ENCODE results near the gene ANKRD29. TPM values are rescaled to one million over a fixed set of nuclear protein-coding genes. Genes with fewer than 3 reads are reported as not detected.

The ANKRD29 gene
- total RNA-seq, 1 donor from 2014 or later, result 72.0 TPM

GRCh38 chr18:23586249-23587196 lies 76.2 kb downstream of the ANKRD29 start, which contains the start of gene NPC1:
Gene NPC1 (minus strand): TSS chr18:23586506. CDS start chr18:23586343, 163 bp downstream.
- Histone ChIP-seq H3K4me1 (peaks cover 29% of the 10 kb centered on the region), H3K36me3 (no peaks in the 10 kb centered on the region), H3K4me3 (peak within 1 kb of the TSS; percentile 95), H3K27me3 (no peaks in the 10 kb centered on the region), H3K9me3 (no peaks in the 10 kb centered on the region), H3K27ac (peak within 1 kb of the TSS; percentile 100)
- intact Hi-C loops (cut with DNase I), result no loop called here
- ATAC-seq, result peak; percentile 95
- DNase-seq, result peak; percentile 97
- peak; percentile 95 for TF ChIP-seq CTCF (IDR thresholded peaks at IDR 0.05)

GRCh38 chr18:23585897-23586248 lies 76.8 kb downstream of the ANKRD29 start:
- DNase-seq (no peak), ATAC-seq (no peak)
- Histone ChIP-seq H3K27ac (peak overlapping the region; percentile 100), H3K4me1 (peaks cover 29% of the 10 kb centered on the region), H3K36me3 (no peaks in the 10 kb centered on the region), H3K4me3 (peak overlapping the region; percentile 95), H3K27me3 (no peaks in the 10 kb centered on the region), H3K9me3 (no peaks in the 10 kb centered on the region)
- no peak for TF ChIP-seq CTCF (IDR thresholded peaks at IDR 0.05)
- intact Hi-C loops (cut with DNase I), result no loop called here

GRCh38 chr18:23585007-23585871 lies 77.5 kb downstream of the ANKRD29 start:
- intact Hi-C loops (cut with DNase I), result no loop called here
- Histone ChIP-seq H3K27ac (peak overlapping the region; percentile 100), H3K36me3 (no peaks in the 10 kb centered on the region), H3K9me3 (no peaks in the 10 kb centered on the region), H3K27me3 (no peaks in the 10 kb centered on the region), H3K4me1 (peaks cover 34% of the 10 kb centered on the region), H3K4me3 (peak overlapping the region; percentile 95)
- ATAC-seq (no peak), DNase-seq (no peak)
- TF ChIP-seq CTCF (IDR thresholded peaks at IDR 0.05), result no peak

GRCh38 chr18:23584019-23584983 lies 78.4 kb downstream of the ANKRD29 start:
- no peaks in the 10 kb centered on the region for H3K36me3 ChIP-seq
- H3K9me3 ChIP-seq, result no peaks in the 10 kb centered on the region
- TF ChIP-seq CTCF (IDR thresholded peaks at IDR 0.05), result no peak
- no peaks in the 10 kb centered on the region for H3K27me3 ChIP-seq
- intact Hi-C loops (cut with DNase I), result loop anchor here (5.0 kb wide), 1 partner anchor 62 kb away; no protein-coding TSS in a partner anchor
- H3K27ac ChIP-seq, result peak overlapping the region; percentile 100
- peaks cover 42% of the 10 kb centered on the region for H3K4me1 ChIP-seq
- peak overlapping the region; percentile 95 for H3K4me3 ChIP-seq
- DNase-seq (no peak), ATAC-seq (no peak)

All from upper lobe of right lung (tissue), 1 donor.